PC-9 (cell line): ENCODE results near the gene MGAT5. TPM values are rescaled to one million over a fixed set of nuclear protein-coding genes. Genes with fewer than 3 reads are reported as not detected.
"Not testable (repeated sequence)": the region's sequence is repeated elsewhere in the genome, so short reads cannot be mapped to it uniquely, and the experiment has no call there.

Source experiments
- BruUV-seq: library from RNA; stranded (reverse); fragments of 400-500 nt; replicated peaks from 2 replicates; lab custom pipeline; 2021; lab: Mats Ljungman, UMichigan
- CTCF ChIA-PET: fragments of 300-600 bp; sonication (Branson Sonifier 250); formaldehyde crosslinking; loops from one replicate; lab custom pipeline; 2022; ENCODE audit warnings: antibody characterized with exemption; lab: Charles Lee
- POLR2A ChIA-PET: fragments of 300-600 bp; sonication (Branson Sonifier 250); formaldehyde crosslinking; loops from one replicate; lab custom pipeline; 2022; ENCODE audit warnings: antibody characterized with exemption; ENCODE audit not compliant: unreplicated experiment; lab: Charles Lee
- DNase-seq, 2 experiments: peaks; one replicate each; pipeline versions ENCODE4 v3.0.0 to v3.0.0-alpha.2; 2015 to 2022; ENCODE audit warnings: mixed read lengths in 1 of 2
- H2AFZ ChIP-seq: fragments of 200-600 bp; sonication (generic); 2 replicates; pipeline ENCODE4 v1.8.1; 2017; ENCODE audit warnings: antibody characterized with exemption
- H3F3A ChIP-seq: fragments of 200-600 bp; sonication (generic); 2 replicates; pipeline ENCODE4 v1.8.1; 2017; ENCODE audit warnings: antibody characterized with exemption, mild to moderate bottlenecking, low read depth; ENCODE audit not compliant: insufficient read depth
- H3K27ac ChIP-seq: fragments of 200-600 bp; sonication (generic); 2 replicates; pipeline ENCODE4 v1.6.1; 2016; ENCODE audit warnings: mixed run types
- H3K27me3 ChIP-seq: fragments of 200-600 bp; sonication (generic); 2 replicates; pipeline ENCODE4 v1.6.1; 2016; ENCODE audit warnings: low read depth, mixed run types; ENCODE audit not compliant: insufficient read depth
- H3K36me3 ChIP-seq: fragments of 200-600 bp; sonication (generic); 2 replicates; pipeline ENCODE4 v1.6.1; 2016; ENCODE audit warnings: low read depth, mixed run types
- H3K4me1 ChIP-seq: fragments of 200-600 bp; sonication (generic); replicated peaks from 2 replicates; pipeline ENCODE4 v1.6.1; 2016; ENCODE audit warnings: mixed run types; ENCODE audit not compliant: insufficient read depth
- H3K4me2 ChIP-seq: fragments of 200-600 bp; sonication (generic); 2 replicates; pipeline ENCODE4 v1.6.1; 2017; ENCODE audit warnings: mixed run types
- H3K4me3 ChIP-seq: fragments of 200-600 bp; sonication (generic); 2 replicates; pipeline ENCODE4 v1.6.1; 2016; ENCODE audit warnings: mixed run types
- H3K79me2 ChIP-seq: fragments of 200-600 bp; sonication (generic); 2 replicates; pipeline ENCODE4 v1.6.1; 2017; ENCODE audit warnings: low read depth, mixed run types
- H3K9me2 ChIP-seq: fragments of 200-600 bp; sonication (generic); 2 replicates; pipeline ENCODE4 v1.8.1; 2017; ENCODE audit warnings: mild to moderate bottlenecking; ENCODE audit not compliant: insufficient read depth
- H3K9me3 ChIP-seq: fragments of 200-600 bp; sonication (generic); 2 replicates; pipeline ENCODE4 v1.8.1; 2016; ENCODE audit warnings: low read depth; ENCODE audit not compliant: insufficient read depth
- H4K20me1 ChIP-seq: fragments of 200-600 bp; sonication (generic); 2 replicates; pipeline ENCODE4 v1.8.1; 2017; ENCODE audit not compliant: insufficient read depth
- CTCF ChIP-seq: fragments of 200-600 bp; sonication (generic); conservative IDR thresholded peaks from 2 replicates; pipeline ENCODE4 v1.6.1; 2017; ENCODE audit warnings: mixed run types, antibody characterized with exemption, mild to moderate bottlenecking, moderate library complexity
- EZH2 ChIP-seq: fragments of 200-600 bp; sonication (generic); IDR thresholded peaks from 2 replicates; pipeline ENCODE4 v1.8.0; 2017; ENCODE audit warnings: antibody characterized with exemption, low read depth
- intact Hi-C: fragments of 100-400 bp; cut with micrococcal nuclease; formaldehyde crosslinking; loops from one replicate; pipeline ENCODE4 v1.10.0; 2022; ENCODE audit not compliant: unreplicated experiment
- total RNA-seq: library from RNA; stranded (reverse); gene quantifications from 2 replicates; pipeline ENCODE4 v1.2.3, GENCODE V29; 2021

The MGAT5 gene
- total RNA-seq, 1 experiment from 2014 or later, result 33.5 TPM

GRCh38 chr2:134468776-134469175 is 214.9 kb downstream of the MGAT5 start:
- no peaks in the 10 kb centered on the region for H3K36me3 ChIP-seq
- H3K4me2 ChIP-seq, result no peak overlapping the region
- DNase-seq, result no peak
- no peaks in the 10 kb centered on the region for H3K9me3 ChIP-seq
- no peak overlapping the region for H3K27ac ChIP-seq
- H3F3A ChIP-seq, result no peaks in the 10 kb centered on the region
- H3K4me1 ChIP-seq, result no peaks in the 10 kb centered on the region
- no peaks in the 10 kb centered on the region for H3K79me2 ChIP-seq
- CTCF ChIA-PET, result interaction anchor here (0.6 to 1.0 kb wide), 2 partner anchors 18 to 1240 kb away, joined by 5 to 6 read pairs; no protein-coding TSS in a partner anchor
- no peaks in the 10 kb centered on the region for H3K27me3 ChIP-seq
- H3K4me3 ChIP-seq, result no peak overlapping the region
- H2AFZ ChIP-seq, result no peak overlapping the region
- TF ChIP-seq CTCF (no peak), EZH2 (no peak)
- no peaks in the 10 kb centered on the region for H3K9me2 ChIP-seq
- POLR2A ChIA-PET, result no interaction called here
- BruUV-seq, result no TSS peak
- no peaks in the 10 kb centered on the region for H4K20me1 ChIP-seq
- intact Hi-C loops, result loop anchor here (10.0 kb wide), 1 partner anchor 1246 kb away; no protein-coding TSS in a partner anchor

- H3K27me3 ChIP-seq, result no peaks in the 10 kb centered on the region
- POLR2A ChIA-PET, result no interaction called here
- CTCF ChIA-PET, result interaction anchor here (1.0 kb wide), 1 partner anchor 19 kb away, joined by 5 read pairs; no protein-coding TSS in a partner anchor
- H4K20me1 ChIP-seq, result no peaks in the 10 kb centered on the region
- no TSS peak for BruUV-seq
- no peaks in the 10 kb centered on the region for H3K36me3 ChIP-seq
- no peak for DNase-seq
- no peaks in the 10 kb centered on the region for H3K9me3 ChIP-seq
- no peak overlapping the region for H2AFZ ChIP-seq
- no peak overlapping the region for H3K27ac ChIP-seq
- intact Hi-C loops, result loop anchor here (10.0 kb wide), 1 partner anchor 1245 kb away; no protein-coding TSS in a partner anchor
- H3K4me1 ChIP-seq, result no peaks in the 10 kb centered on the region
- TF ChIP-seq CTCF (no peak), EZH2 (no peak)
- H3F3A ChIP-seq, result 0 out of 2 replicates have a peak, but pooled peaks cover 3% of the 10 kb centered on the region
- H3K4me2 ChIP-seq, result no peak overlapping the region
- no peak overlapping the region for H3K4me3 ChIP-seq
- no peaks in the 10 kb centered on the region for H3K9me2 ChIP-seq
- no peaks in the 10 kb centered on the region for H3K79me2 ChIP-seq
These were observed 215.7 kb downstream of the MGAT5 start for GRCh38 chr2:134469516-134470115.

GRCh38 chr2:134470561-134471168 is 216.8 kb downstream of the MGAT5 start:
- Histone ChIP-seq H3K4me3 (no peak overlapping the region), H2AFZ (no peak overlapping the region), H3K36me3 (no peaks in the 10 kb centered on the region), H3K27me3 (no peaks in the 10 kb centered on the region), H3F3A (peaks cover 7% of the 10 kb centered on the region; the same call in 1 of the 2 replicates), H3K79me2 (no peaks in the 10 kb centered on the region), H3K4me1 (no peaks in the 10 kb centered on the region), H3K9me3 (no peaks in the 10 kb centered on the region), H4K20me1 (no peaks in the 10 kb centered on the region), H3K9me2 (no peaks in the 10 kb centered on the region), H3K4me2 (no peak overlapping the region), H3K27ac (no peak overlapping the region)
- ChIA-PET POLR2A (no interaction called here), CTCF (no interaction called here)
- intact Hi-C loops, result no loop called here
- TF ChIP-seq EZH2 (no peak), CTCF (no peak)
- BruUV-seq, result no TSS peak
- no peak for DNase-seq

- H3K27ac ChIP-seq, H3K36me3 ChIP-seq, intact Hi-C loops, H3K9me2 ChIP-seq, H3K9me3 ChIP-seq, H3K79me2 ChIP-seq, H3K4me3 ChIP-seq, H3K4me1 ChIP-seq, H3K4me2 ChIP-seq, H4K20me1 ChIP-seq, DNase-seq, POLR2A ChIA-PET, H3F3A ChIP-seq, H2AFZ ChIP-seq, H3K27me3 ChIP-seq, CTCF ChIA-PET, BruUV-seq: not testable (repeated sequence)
These were observed 223.1 kb downstream of the MGAT5 start for GRCh38 chr2:134476982-134477381.
